Measurements from ENCODE around the gene DBR1. TPM values are rescaled to one million over a fixed set of nuclear protein-coding genes. Genes with fewer than 3 reads are reported as not detected.

Gene DBR1
- total and polyA plus RNA-seq, 9 of the 15 experiments (the other 6 are each of a cell fraction or from before 2014, with no cell fraction given) = 2.7 to 14.1 (median 10.9) TPM

DNA sequence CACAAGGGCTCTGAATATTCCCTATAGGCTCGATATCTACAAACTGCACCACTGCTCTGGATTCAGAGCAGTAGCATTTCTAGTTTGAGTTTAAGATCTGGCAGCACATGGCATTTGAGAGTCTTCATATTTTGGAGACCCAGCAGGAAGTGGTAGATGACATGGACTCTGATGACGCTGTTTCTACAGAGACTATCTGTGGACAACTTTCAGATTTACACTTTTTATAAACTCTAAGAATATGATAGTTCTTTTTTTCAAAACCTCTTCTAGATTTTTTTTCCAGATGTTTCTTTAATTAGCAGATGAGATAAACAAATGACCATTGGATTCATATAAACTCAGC is 48.2 kb upstream of the DBR1 start (continued):
- TF ChIP-seq, protein P1, sequence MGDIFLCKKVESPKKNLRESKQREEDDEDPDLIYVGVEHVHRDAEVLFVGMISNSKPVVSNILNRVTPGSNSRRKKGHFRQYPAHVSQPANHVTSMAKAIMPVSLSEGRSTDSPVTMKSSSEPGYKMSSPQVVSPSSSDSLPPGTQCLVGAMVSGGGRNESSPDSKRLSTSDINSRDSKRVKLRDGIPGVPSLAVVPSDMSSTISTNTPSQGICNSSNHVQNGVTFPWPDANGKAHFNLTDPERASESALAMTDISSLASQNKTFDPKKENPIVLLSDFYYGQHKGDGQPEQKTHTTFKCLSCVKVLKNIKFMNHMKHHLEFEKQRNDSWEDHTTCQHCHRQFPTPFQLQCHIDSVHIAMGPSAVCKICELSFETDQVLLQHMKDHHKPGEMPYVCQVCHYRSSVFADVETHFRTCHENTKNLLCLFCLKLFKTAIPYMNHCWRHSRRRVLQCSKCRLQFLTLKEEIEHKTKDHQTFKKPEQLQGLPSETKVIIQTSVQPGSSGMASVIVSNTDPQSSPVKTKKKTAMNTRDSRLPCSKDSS (IDR thresholded peaks at IDR 0.05; ENCODE audit: low read depth, partially characterized antibody) = no peak
- TF ChIP-seq NR4A1 (CRISPR knock-in tag; IDR thresholded peaks at IDR 0.05) = no peak
- no peak for TF ChIP-seq NR4A1 (tag; IDR thresholded peaks at IDR 0.05)
- TF ChIP-seq BRD9 (IDR thresholded peaks at IDR 0.05; ENCODE audit: low read depth, partially characterized antibody) = no peak
- TF ChIP-seq, protein P2, sequence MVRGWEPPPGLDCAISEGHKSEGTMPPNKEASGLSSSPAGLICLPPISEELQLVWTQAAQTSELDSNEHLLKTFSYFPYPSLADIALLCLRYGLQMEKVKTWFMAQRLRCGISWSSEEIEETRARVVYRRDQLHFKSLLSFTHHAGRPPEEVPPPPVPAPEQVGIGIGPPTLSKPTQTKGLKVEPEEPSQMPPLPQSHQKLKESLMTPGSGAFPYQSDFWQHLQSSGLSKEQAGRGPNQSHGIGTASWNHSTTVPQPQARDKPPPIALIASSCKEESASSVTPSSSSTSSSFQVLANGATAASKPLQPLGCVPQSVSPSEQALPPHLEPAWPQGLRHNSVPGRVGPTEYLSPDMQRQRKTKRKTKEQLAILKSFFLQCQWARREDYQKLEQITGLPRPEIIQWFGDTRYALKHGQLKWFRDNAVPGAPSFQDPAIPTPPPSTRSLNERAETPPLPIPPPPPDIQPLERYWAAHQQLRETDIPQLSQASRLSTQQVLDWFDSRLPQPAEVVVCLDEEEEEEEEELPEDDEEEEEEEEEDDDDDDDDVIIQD (CRISPR knock-in tag; IDR thresholded peaks at IDR 0.05) = no peak
- TF ChIP-seq ZNF239 (CRISPR knock-in tag; IDR thresholded peaks at IDR 0.05) = no peak

DNA sequence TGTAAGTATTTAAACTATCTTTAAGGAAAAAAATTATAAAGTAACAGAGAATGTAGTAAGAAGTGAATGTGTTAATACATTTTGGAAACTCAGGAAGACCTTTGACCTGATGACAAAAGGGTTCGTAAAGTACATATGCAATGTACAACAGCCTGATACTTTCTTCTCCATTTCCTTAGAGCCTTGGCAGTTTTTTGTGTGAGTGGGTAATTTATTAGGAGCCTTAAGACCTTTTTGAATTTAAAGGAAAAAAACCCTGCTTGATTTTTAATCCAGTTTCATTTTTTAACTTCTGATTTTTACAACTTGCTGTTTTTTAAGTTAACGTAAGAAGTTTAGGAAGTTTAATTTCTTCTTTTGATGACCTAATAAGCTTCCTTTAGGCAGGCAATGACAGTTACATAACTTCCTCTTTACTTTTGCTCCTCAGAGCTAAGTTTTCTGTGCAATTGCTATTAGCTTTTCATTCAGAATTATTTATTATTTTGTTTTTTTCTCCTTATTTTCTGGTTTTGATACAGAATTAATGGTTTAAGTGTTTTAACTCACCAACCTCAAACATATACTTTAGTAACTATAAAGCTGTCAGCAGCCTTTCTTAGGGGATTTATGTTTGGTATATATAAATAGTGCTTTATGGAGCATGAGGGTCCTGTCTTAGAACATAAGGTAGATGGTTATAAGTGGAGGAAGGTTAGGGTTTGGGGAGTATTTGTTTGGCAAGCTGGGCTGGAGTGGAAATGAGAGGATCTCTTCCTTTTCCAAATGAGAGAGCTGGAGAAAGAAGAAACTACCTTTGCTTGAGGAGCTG is 47.6 kb upstream of the DBR1 start:
- H3K27me3 ChIP-seq (ENCODE audit: control insufficient read depth in 2 of 2, insufficient read depth in 2 of 2, low read length in 2 of 2) = no peaks in the 10 kb centered on the region
- 86% methylated on average over 2 of the region's 2 CpGs for WGBS (ENCODE audit: insufficient coverage, low coverage, missing lambda C conversion rate)
- H3K4me1 ChIP-seq (replicated peaks in 1 of 2; ENCODE audit: control insufficient read depth in 2 of 2, insufficient read depth in 2 of 2, low read length in 2 of 2) = no peaks in the 10 kb centered on the region; a peak in 1 of 5 replicates
- H3K9me3 ChIP-seq (replicated peaks; ENCODE audit: control insufficient read depth, insufficient read depth, low read depth, low read length) = no peaks in the 10 kb centered on the region
- no peak for DNase-seq (ENCODE audit: extremely low read depth in 1 of 4, low spot score in 3 of 4)
- no peak overlapping the region for H3K9ac ChIP-seq (ENCODE audit: insufficient read depth in 1 of 2, low read depth in 2 of 2, low read length in 2 of 2)
- H3K36me3 ChIP-seq (ENCODE audit: control insufficient read depth, insufficient read depth, low read length) = peaks cover 58% of the 10 kb centered on the region
- H4K20me1 ChIP-seq (replicated peaks; ENCODE audit: control insufficient read depth, insufficient read depth, low read length) = no peaks in the 10 kb centered on the region
- H2AFZ ChIP-seq (ENCODE audit: low read depth, low read length) = no peak overlapping the region
- H3K79me2 ChIP-seq (ENCODE audit: control insufficient read depth, insufficient read depth, low read length) = peaks cover 45% of the 10 kb centered on the region
- H3K9me1 ChIP-seq (ENCODE audit: control insufficient read depth, insufficient read depth, low read length) = no peaks in the 10 kb centered on the region
- POLR2A ChIA-PET = no interaction called here
- intact Hi-C loops (cut with micrococcal nuclease) = no loop called here
- no peak overlapping the region for H3K27ac ChIP-seq (ENCODE audit: extremely low read depth, low read depth, low read length)
- in situ Hi-C loops (cut with MboI) = no loop called here
- no peak overlapping the region for H3K4me3 ChIP-seq
- CTCF ChIA-PET (ENCODE audit: low intra/inter-chr PET ratio) = no interaction called here
- no TSS peak for BruUV-seq (replicated peaks)
- no peak overlapping the region for H3K4me2 ChIP-seq (ENCODE audit: insufficient read depth, low read length)
- no peak for ATAC-seq
- no peak for FAIRE-seq
- TF ChIP-seq KLF6 (CRISPR knock-in tag; IDR thresholded peaks at IDR 0.05; ENCODE audit: borderline replicate concordance) = no peak
- TF ChIP-seq KAT8 (IDR thresholded peaks at IDR 0.05; ENCODE audit: low read depth) = no peak
- TF ChIP-seq NFE2L1 (tag; IDR thresholded peaks at IDR 0.05; ENCODE audit: borderline replicate concordance, low read depth) = no peak
- TF ChIP-seq PPARD (CRISPR knock-in tag; IDR thresholded peaks at IDR 0.05) = no peak
- no peak for TF ChIP-seq RHOXF2B (CRISPR knock-in tag; conservative IDR thresholded peaks at IDR 0.05)
- TF ChIP-seq, protein P3, sequence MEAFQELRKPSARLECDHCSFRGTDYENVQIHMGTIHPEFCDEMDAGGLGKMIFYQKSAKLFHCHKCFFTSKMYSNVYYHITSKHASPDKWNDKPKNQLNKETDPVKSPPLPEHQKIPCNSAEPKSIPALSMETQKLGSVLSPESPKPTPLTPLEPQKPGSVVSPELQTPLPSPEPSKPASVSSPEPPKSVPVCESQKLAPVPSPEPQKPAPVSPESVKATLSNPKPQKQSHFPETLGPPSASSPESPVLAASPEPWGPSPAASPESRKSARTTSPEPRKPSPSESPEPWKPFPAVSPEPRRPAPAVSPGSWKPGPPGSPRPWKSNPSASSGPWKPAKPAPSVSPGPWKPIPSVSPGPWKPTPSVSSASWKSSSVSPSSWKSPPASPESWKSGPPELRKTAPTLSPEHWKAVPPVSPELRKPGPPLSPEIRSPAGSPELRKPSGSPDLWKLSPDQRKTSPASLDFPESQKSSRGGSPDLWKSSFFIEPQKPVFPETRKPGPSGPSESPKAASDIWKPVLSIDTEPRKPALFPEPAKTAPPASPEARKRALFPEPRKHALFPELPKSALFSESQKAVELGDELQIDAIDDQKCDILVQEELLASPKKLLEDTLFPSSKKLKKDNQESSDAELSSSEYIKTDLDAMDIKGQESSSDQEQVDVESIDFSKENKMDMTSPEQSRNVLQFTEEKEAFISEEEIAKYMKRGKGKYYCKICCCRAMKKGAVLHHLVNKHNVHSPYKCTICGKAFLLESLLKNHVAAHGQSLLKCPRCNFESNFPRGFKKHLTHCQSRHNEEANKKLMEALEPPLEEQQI (IDR thresholded peaks at IDR 0.05) = no peak
- TF ChIP-seq, protein P4, sequence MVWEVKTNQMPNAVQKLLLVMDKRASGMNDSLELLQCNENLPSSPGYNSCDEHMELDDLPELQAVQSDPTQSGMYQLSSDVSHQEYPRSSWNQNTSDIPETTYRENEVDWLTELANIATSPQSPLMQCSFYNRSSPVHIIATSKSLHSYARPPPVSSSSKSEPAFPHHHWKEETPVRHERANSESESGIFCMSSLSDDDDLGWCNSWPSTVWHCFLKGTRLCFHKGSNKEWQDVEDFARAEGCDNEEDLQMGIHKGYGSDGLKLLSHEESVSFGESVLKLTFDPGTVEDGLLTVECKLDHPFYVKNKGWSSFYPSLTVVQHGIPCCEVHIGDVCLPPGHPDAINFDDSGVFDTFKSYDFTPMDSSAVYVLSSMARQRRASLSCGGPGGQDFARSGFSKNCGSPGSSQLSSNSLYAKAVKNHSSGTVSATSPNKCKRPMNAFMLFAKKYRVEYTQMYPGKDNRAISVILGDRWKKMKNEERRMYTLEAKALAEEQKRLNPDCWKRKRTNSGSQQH (CRISPR knock-in tag; IDR thresholded peaks at IDR 0.05) = no peak
- no peak for TF ChIP-seq TSC22D4 (tag; IDR thresholded peaks at IDR 0.05)

Data from K562 (cell line).